Right atrium auricular region (tissue), 2 donors: ENCODE results near the gene SMIM10L2A. TPM values are rescaled to one million over a fixed set of nuclear protein-coding genes. Genes with fewer than 3 reads are reported as not detected.
"Not testable (repeated sequence)": the region's sequence is repeated elsewhere in the genome, so short reads cannot be mapped to it uniquely, and the experiment has no call there.

Experiments used
- DNase-seq: peaks from one replicate; pipeline ENCODE4 v3.0.0-alpha.2; 2019; ENCODE audit warnings: low spot score
- H3K27ac ChIP-seq, 2 donors: fragments of 200-600 bp; sonication (generic); 1 replicate in 1 of 2; 2 replicates in 1 of 2; pipeline ENCODE4 v1.5.1; 2016 to 2019
- H3K27me3 ChIP-seq, 2 donors: fragments of 200-600 bp; sonication (generic); one replicate each; pipeline versions ENCODE4 v1.5.1 to v1.6.0; 2017 to 2019
- H3K36me3 ChIP-seq: fragments of 200-600 bp; sonication (generic); one replicate; pipeline ENCODE4 v1.5.1; 2016
- H3K4me1 ChIP-seq, 2 donors: fragments of 200-600 bp; sonication (generic); one replicate each; pipeline versions ENCODE4 v1.5.1 to v1.6.0; 2017 to 2019
- H3K4me3 ChIP-seq, 2 donors: fragments of 200-600 bp; sonication (generic); 1 replicate in 1 of 2; 2 replicates in 1 of 2; pipeline ENCODE4 v1.5.1; 2017 to 2019; ENCODE audit warnings: mild to moderate bottlenecking in 1 of 2, moderate library complexity in 1 of 2
- H3K9me3 ChIP-seq, 2 donors: fragments of 200-600 bp; sonication (generic); one replicate each; pipeline ENCODE4 v1.5.1; 2019
- total RNA-seq, 2 donors: library from RNA; depleted of rRNA; stranded (reverse); fragments of >200 nt; gene quantifications; one replicate each; pipeline ENCODE4 v1.1.0, GENCODE V29; 2016
- TF ChIP-seq, protein P1 (sequence below), 2 donors: fragments of 200-600 bp; sonication (generic); IDR thresholded peaks; one replicate each; pipeline ENCODE4 v1.5.1; 2019; ENCODE audit warnings: antibody characterized with exemption in 2 of 2

Gene SMIM10L2A
- total RNA-seq, 2 donors from 2014 or later, result 2.7 to 6.3 TPM

DNA sequence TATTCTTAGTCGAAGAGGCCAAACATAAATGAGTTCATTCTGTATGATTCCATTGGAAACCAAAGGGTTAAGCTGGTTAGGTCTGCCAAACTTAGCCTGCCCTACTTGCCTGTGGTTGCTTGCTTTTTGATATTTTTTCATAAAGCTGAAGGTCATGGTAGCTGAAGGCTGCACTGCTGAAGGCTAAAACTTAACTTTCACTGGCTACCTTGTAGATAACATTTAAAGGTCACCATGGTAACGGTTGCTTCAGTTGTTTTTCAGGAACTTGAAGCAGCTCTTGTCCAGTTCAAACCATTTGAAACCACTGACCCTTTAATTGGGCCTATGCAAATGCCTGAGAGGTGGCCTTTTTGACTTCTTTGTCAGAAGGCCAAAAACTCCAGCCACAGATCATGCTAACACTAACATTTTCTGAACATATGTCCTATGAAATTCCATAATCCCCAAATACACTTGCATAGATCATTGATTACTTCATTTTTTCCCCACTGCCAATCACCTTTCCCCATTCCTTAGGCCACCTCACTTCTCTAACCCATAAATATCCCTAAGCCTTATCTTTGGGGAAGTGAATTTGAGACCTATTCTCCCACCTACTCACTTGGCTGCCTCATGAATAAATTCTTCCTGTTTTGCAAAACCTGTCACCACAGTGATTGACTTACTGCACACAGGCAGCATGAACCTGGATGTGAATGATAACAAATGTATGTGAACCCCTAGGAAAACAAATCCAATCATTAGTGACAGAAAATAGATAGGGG, 10.7 kb upstream of the SMIM10L2A start:
- Histone ChIP-seq H3K36me3 (no peaks in the 10 kb centered on the region), H3K27me3 (no peaks in the 10 kb centered on the region), H3K4me3 (no peak overlapping the region), H3K27ac (no peak overlapping the region), H3K9me3 (no peaks in the 10 kb centered on the region), H3K4me1 (no peaks in the 10 kb centered on the region)
- TF ChIP-seq, protein P1, sequence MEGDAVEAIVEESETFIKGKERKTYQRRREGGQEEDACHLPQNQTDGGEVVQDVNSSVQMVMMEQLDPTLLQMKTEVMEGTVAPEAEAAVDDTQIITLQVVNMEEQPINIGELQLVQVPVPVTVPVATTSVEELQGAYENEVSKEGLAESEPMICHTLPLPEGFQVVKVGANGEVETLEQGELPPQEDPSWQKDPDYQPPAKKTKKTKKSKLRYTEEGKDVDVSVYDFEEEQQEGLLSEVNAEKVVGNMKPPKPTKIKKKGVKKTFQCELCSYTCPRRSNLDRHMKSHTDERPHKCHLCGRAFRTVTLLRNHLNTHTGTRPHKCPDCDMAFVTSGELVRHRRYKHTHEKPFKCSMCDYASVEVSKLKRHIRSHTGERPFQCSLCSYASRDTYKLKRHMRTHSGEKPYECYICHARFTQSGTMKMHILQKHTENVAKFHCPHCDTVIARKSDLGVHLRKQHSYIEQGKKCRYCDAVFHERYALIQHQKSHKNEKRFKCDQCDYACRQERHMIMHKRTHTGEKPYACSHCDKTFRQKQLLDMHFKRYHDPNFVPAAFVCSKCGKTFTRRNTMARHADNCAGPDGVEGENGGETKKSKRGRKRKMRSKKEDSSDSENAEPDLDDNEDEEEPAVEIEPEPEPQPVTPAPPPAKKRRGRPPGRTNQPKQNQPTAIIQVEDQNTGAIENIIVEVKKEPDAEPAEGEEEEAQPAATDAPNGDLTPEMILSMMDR (IDR thresholded peaks at IDR 0.05), result no peak
- DNase-seq, result no peak

DNA sequence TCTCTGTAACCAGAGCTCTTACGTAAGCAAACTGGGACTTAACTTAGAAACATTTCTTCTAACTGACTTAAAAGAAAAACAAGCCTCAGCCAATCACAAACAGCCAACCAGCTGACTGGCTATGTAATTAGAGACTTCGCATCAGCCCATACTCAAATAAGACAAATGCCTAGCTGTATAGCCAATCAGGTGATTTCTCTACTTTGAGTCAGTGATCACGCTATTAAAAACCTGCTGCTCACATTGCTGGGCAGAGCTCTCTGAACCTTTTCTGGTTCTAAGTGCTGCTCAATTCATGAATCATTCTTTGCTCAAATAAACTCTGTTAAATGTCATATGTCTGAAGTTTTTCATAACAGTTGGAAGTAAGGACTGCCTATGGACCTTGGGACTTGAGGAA, 9.9 kb upstream of the SMIM10L2A start:
- Histone ChIP-seq H3K9me3 (no peaks in the 10 kb centered on the region), H3K4me1 (no peaks in the 10 kb centered on the region), H3K27ac (no peak overlapping the region), H3K4me3 (no peak overlapping the region), H3K27me3 (no peaks in the 10 kb centered on the region), H3K36me3 (no peaks in the 10 kb centered on the region)
- DNase-seq, result no peak
- TF ChIP-seq, protein P1 (IDR thresholded peaks at IDR 0.05), result no peak

DNA sequence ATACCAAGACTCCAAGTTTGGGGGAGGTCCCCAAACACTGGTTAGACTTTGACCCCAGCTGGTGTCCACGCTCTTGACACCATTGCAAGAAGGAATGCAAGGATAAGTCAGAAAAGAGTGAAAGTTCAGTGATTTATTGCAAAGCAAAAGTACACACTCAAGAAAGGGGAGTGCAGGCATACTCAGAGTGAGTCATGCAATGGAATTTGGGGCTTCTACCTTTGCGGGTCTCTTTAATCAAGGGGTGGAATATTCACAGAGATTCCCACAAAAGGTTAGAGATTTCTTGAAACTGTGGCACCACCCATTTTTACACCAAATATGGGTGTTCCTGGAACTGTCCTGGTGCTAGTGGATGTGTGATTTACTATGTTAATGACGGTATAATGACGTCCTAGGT, 5.2 kb upstream of the SMIM10L2A start:
- H3K9me3 ChIP-seq, result no peaks in the 10 kb centered on the region
- H3K27ac ChIP-seq, result no peak overlapping the region
- no peaks in the 10 kb centered on the region for H3K4me1 ChIP-seq
- TF ChIP-seq, protein P1 (IDR thresholded peaks at IDR 0.05), result no peak
- H3K4me3 ChIP-seq, result no peak overlapping the region
- no peaks in the 10 kb centered on the region for H3K36me3 ChIP-seq
- no peaks in the 10 kb centered on the region for H3K27me3 ChIP-seq
- no peak for DNase-seq

DNA sequence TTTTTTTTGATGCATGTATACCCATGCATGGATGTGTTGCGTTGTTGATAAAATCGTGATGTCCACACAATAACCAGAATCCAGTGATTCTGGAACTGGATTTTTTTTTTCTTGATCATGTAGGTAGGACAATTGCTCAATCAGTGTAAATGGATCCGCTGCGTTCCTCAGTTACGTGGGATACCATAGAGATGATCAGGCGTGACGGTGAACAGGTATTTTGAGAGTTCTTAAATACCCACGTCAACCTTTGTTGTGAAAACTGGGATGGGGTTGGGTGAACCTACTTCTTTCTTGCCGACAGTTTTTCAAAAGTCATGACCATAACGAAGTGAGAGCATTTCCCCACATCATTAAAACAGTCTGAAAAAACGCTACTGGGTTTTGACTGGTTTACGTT, 913 bp upstream of the SMIM10L2A start:
- Histone ChIP-seq H3K9me3 (no peaks in the 10 kb centered on the region), H3K36me3 (no peaks in the 10 kb centered on the region), H3K4me1 (no peaks in the 10 kb centered on the region), H3K27me3 (no peaks in the 10 kb centered on the region), H3K27ac (no peak overlapping the region), H3K4me3 (no peak overlapping the region)
- no peak for DNase-seq
- TF ChIP-seq, protein P1 (IDR thresholded peaks at IDR 0.05), result no peak

DNA sequence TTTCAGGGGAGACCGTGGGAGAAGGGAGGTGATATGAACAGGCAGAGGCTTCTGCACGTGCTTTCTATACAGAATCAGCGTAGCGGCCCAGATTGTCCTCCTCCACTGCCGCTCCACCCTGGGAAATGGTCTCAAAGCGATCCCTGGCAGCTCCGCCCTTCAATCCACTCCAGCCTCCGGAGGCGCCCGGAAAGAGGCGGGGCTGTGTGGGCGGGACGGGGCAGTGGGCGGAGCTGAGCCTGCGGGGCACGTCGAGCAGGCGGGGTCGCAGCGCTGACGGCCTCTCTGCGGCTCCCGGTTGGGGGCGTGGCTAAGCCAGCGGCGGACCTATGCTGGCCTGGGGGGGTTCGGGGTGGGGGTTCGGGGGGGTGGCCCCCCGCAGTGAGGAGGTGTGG, 210 bp upstream of the SMIM10L2A start:
- TF ChIP-seq, protein P1 (IDR thresholded peaks at IDR 0.05), result no peak
- H3K36me3 ChIP-seq, result no peaks in the 10 kb centered on the region
- peak; percentile 73 for DNase-seq
- peak overlapping the region; percentile 33 to 60 for H3K4me3 ChIP-seq
- H3K27me3 ChIP-seq, result no peaks in the 10 kb centered on the region
- peak overlapping the region; percentile 7 for H3K27ac ChIP-seq
- H3K9me3 ChIP-seq, result no peaks in the 10 kb centered on the region
- no peaks in the 10 kb centered on the region for H3K4me1 ChIP-seq

DNA sequence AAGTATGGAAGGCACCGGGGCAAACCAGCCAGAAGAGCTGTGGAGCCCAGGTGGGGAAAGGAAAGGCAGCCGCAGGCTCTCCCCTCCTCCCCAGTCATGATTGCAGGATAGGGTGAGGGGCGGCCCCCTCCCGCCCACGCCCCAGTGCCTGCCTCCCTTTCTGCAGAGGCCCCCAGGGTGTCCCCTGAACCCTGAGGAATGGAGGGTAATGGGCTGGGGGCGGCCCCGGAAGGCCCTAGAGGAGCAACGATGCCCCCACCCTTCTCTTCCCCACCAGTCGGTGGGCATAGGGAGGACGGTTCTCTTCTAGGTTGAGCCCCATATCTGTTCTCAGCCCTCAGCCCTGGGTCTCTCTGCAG, 1.0 kb downstream of the SMIM10L2A start:
- H3K27me3 ChIP-seq, H3K4me1 ChIP-seq, H3K36me3 ChIP-seq, H3K9me3 ChIP-seq, H3K27ac ChIP-seq, DNase-seq: not testable (repeated sequence)
- peak overlapping the region; percentile 33 to 60 for H3K4me3 ChIP-seq

DNA sequence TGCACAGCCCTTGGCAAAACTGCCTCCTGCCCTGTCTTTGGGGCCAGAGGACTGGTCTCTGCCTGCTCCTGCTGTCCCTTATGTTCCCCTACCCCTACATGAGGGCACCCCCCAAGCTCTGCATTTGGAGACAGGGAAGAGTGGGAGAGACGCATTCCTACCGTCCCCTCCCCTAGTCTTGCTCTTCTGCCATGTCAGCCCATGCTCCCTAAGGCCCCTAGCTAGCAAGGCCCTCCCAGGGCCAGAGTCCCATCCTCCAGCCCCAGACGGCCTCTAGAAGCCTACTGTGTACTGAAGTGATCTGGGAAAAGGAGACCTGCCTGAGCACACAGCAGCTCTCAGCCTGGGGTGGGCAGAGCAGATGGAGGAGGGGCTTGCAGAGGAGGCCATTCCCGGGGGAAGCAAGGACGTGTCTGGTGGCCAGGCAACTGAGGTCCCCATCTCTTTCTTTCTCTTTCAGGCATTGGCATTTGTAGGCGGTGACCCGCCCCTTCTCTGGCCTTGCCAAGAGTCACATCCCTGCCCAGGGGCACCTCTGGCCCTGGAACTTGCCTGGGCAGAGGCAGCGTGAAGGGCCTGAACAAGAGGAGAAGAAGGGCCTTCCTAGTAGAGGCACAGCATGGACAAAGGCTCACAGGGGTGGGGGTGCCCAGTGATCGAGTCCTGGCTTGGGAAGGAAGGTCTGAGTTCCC, 1.6 kb downstream of the SMIM10L2A start:
- not testable (repeated sequence) for H3K4me1 ChIP-seq, H3K36me3 ChIP-seq, H3K27me3 ChIP-seq, H3K9me3 ChIP-seq, H3K27ac ChIP-seq, DNase-seq
- H3K4me3 ChIP-seq, result peak overlapping the region in 1 of 2 donors; percentile 60
